Astrocyte of the spinal cord (primary cell): ENCODE results near the gene CWC22.
"Not testable (repeated sequence)": the region's sequence is repeated elsewhere in the genome, so short reads cannot be mapped to it uniquely, and the experiment has no call there.

ENCODE experiments used
- DNase-seq: peaks from one replicate; pipeline ENCODE4 v3.0.0; 2011; ENCODE audit warnings: low read depth, low spot score
- H3K4me3 ChIP-seq: 2 replicates; pipeline ENCODE4 v1.5.1; 2011; ENCODE audit warnings: low read depth, mild to moderate bottlenecking, low read length, moderate library complexity
- in situ Hi-C: cut with HindIII; loops from 2 replicates; pipeline ENCODE4 v1.10.0; 2017; ENCODE audit warnings: low sequenced_read_pairs
- TF ChIP-seq, protein P1 (sequence below): IDR thresholded peaks from 2 replicates; pipeline ENCODE4 v1.5.1; 2012; ENCODE audit warnings: low read depth, mild to moderate bottlenecking, low read length, inconsistent platforms

The CWC22 gene

DNA sequence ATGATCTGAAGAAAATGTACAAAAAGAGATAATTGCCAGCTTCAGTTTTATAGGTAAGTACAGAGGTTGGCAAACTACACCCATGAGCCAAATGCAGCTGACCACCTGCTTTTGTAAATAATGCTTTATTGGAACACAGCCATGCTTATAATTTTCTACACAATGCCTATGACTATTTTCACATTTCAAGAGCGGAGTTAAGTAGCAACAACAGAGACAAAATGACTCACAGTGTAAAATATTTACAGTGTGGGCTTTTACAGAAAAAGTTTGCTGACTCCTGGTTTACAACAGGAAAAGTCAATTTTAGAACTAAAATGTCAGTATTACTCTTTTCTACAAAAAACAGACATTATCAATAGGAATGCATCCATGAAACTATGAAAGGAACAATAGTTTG is 26.0 kb downstream of the CWC22 start:
- peak; percentile 54 for DNase-seq
- TF ChIP-seq, protein P1, sequence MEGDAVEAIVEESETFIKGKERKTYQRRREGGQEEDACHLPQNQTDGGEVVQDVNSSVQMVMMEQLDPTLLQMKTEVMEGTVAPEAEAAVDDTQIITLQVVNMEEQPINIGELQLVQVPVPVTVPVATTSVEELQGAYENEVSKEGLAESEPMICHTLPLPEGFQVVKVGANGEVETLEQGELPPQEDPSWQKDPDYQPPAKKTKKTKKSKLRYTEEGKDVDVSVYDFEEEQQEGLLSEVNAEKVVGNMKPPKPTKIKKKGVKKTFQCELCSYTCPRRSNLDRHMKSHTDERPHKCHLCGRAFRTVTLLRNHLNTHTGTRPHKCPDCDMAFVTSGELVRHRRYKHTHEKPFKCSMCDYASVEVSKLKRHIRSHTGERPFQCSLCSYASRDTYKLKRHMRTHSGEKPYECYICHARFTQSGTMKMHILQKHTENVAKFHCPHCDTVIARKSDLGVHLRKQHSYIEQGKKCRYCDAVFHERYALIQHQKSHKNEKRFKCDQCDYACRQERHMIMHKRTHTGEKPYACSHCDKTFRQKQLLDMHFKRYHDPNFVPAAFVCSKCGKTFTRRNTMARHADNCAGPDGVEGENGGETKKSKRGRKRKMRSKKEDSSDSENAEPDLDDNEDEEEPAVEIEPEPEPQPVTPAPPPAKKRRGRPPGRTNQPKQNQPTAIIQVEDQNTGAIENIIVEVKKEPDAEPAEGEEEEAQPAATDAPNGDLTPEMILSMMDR: no peak
- in situ Hi-C loops: no loop called here
- no peak overlapping the region for H3K4me3 ChIP-seq

GRCh38 chr2:179974761-179975160 is 32.3 kb downstream of the CWC22 start:
- in situ Hi-C loops: no loop called here
- TF ChIP-seq, protein P1: no peak
- no peak for DNase-seq
- no peak overlapping the region for H3K4me3 ChIP-seq

GRCh38 chr2:179966778-179967394 is 40.2 kb downstream of the CWC22 start:
- TF ChIP-seq, protein P1: no peak
- in situ Hi-C loops: no loop called here
- DNase-seq: no peak
- H3K4me3 ChIP-seq: no peak overlapping the region

DNA sequence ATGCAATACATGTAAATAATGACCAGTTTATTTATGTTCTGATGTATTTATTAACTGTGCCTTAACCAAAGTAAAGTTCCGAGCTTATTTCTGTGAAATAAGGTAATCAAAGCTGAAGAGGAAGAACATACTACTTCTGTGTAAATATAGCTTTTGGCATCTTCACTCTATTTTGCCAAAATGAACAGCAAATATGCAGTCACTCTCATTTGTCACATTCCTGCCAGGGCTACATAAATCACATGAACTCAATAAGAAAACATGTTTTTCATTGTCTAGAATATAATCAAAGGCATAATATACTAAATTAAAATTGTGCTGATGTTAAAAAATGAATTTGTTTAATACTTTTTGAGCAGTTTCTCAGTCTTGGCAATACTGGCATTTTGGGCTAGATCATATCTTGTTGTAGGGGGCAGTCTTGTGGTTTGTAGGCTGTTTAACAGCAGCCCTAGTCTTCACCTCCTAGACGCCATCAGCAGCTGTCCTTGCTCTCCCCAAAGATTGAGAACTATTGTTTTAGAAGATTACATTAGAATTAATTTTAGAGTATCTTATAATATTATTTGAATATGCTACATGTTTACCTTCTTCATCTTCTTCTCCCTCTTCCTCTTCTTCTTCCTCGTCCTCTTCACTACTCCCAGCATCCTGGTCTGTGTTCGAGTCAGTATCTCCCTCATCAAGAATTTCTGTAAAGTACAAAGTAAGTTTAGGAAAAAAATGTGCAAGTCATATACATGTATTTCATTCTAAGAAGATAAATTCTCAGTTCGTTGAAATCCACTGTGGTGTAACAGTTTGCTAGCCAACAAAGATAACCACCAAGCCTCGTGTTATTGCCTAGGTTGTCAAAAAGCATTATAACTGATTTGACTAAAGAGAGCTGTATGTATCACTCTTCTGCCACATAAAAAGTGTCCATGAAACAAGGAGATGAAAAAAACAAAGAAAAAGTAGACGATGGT is 41.5 kb downstream of the CWC22 start:
- in situ Hi-C loops: no loop called here
- TF ChIP-seq, protein P1: no peak
- no peak overlapping the region for H3K4me3 ChIP-seq
- no peak for DNase-seq

GRCh38 chr2:179963626-179964025 is 43.5 kb downstream of the CWC22 start:
- TF ChIP-seq, protein P1: no peak
- H3K4me3 ChIP-seq: no peak overlapping the region
- peak; percentile 55 for DNase-seq
- in situ Hi-C loops: no loop called here

DNA sequence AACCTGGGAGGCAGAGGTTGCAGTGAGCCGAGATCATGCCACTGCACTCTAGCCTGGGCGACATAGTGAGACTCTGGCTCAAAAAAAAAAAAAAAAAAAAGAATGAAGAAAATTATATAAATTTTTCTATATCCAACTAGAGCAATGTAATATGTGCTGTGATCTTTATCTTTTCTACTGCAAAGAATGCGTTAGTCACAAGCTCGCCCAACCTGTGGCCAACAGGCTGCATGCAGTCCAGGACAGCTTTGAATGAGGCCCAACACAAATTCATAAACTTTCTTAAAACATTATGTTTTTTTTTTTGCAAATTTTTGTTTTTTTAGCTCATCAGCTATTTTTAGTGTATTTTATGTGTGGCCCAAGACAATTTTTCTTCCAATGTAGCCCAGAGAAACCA is 48.8 kb downstream of the CWC22 start:
- in situ Hi-C loops, DNase-seq, H3K4me3 ChIP-seq: not testable (repeated sequence)

DNA sequence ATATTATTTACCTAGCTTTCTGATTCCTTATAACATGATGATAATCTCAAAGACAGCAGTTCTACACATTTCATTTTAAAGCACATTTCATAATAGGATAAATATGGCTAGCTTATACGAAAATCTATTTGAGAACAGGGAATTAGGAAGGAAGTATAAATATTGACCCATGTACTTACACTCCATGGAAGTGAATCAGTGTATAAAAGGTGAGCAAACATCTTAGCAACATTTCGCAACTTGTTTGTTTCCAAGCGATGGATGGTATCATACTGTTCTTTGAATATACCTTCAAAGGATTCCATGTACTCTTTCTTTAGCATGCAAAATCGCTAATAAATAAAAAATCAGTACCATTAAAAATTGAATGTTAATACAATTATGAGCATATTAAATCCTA is 53.1 kb downstream of the CWC22 start:
- no peak for DNase-seq
- TF ChIP-seq, protein P1: no peak
- H3K4me3 ChIP-seq: no peak overlapping the region
- in situ Hi-C loops: no loop called here
